Panc1 (cell line): ENCODE measurements around the gene MSI2. TPM values are rescaled to one million over a fixed set of nuclear protein-coding genes. Genes with fewer than 3 reads are reported as not detected.

Experiments
- ATAC-seq: fragments of 200-7000 bp; cut with Tn5 transposase; 2 replicates; pipeline ENCODE4 v1.9.1; 2020; ENCODE audit warnings: mild to moderate bottlenecking, moderate library complexity
- BruUV-seq: library from RNA; stranded (reverse); fragments of 400-500 nt; replicated peaks from 2 replicates; lab custom pipeline; 2021; lab: Mats Ljungman, UMichigan
- CTCF ChIA-PET: fragments of 300-600 bp; sonication (Branson Sonifier 250); formaldehyde crosslinking; loops from one replicate; lab custom pipeline; 2022; ENCODE audit warnings: antibody characterized with exemption; lab: Charles Lee
- POLR2A ChIA-PET: fragments of 300-600 bp; sonication (Branson Sonifier 250); formaldehyde crosslinking; loops from one replicate; lab custom pipeline; 2022; ENCODE audit warnings: antibody characterized with exemption; lab: Charles Lee
- DNase-seq: peaks from one replicate; pipeline ENCODE4 v3.0.0-alpha.2; 2010; ENCODE audit warnings: low read depth, low spot score
- H3K27ac ChIP-seq: 2 replicates; pipeline ENCODE4 v1.5.1; 2011; ENCODE audit warnings: mild to moderate bottlenecking, low read length, inconsistent platforms
- H3K27me3 ChIP-seq: fragments of 200-500 bp; sonication (Bioruptor generic); 2 replicates; pipeline ENCODE4 v1.6.0; 2014; ENCODE audit warnings: low read length, inconsistent platforms; ENCODE audit not compliant: control insufficient read depth, insufficient read depth
- H3K36me3 ChIP-seq: fragments of 200-500 bp; sonication (Bioruptor generic); 2 replicates; pipeline ENCODE4 v1.5.1; 2014; ENCODE audit warnings: inconsistent platforms, mild to moderate bottlenecking, low read length, moderate library complexity; ENCODE audit not compliant: control insufficient read depth, insufficient read depth
- H3K4me1 ChIP-seq: 2 replicates; pipeline ENCODE4 v1.5.1; 2011; ENCODE audit warnings: inconsistent platforms, mild to moderate bottlenecking, low read length, moderate library complexity; ENCODE audit not compliant: control insufficient read depth, insufficient read depth
- H3K4me3 ChIP-seq, 2 experiments: 2 replicates each; pipeline ENCODE4 v1.5.1; 2011 to 2012; ENCODE audit warnings: low read depth in 2 of 2, low read length in 2 of 2, mild to moderate bottlenecking in 2 of 2, inconsistent platforms in 1 of 2, moderate library complexity in 1 of 2
- H3K9me3 ChIP-seq: fragments of 200-500 bp; sonication (Bioruptor generic); 2 replicates; pipeline ENCODE4 v1.5.1; 2014; ENCODE audit warnings: low read depth, mild to moderate bottlenecking, inconsistent platforms, low read length, moderate library complexity; ENCODE audit not compliant: control insufficient read depth, insufficient read depth
- POLR2AphosphoS5 ChIP-seq: IDR thresholded peaks from 2 replicates; pipeline ENCODE4 v1.6.1; 2012; ENCODE audit warnings: mild to moderate bottlenecking, low read depth, low read length, moderate library complexity
- SIN3A ChIP-seq: IDR thresholded peaks from 2 replicates; pipeline ENCODE4 v1.6.1; 2012; ENCODE audit warnings: low read depth, mild to moderate bottlenecking, low read length, moderate library complexity, borderline replicate concordance; ENCODE audit not compliant: insufficient read depth
- TCF7L2 ChIP-seq: IDR thresholded peaks from 2 replicates; pipeline ENCODE4 v1.6.1; 2011; ENCODE audit warnings: mild to moderate bottlenecking, low read depth, low read length, inconsistent platforms
- in situ Hi-C: cut with HindIII; loops from 2 replicates; pipeline ENCODE4 v1.10.0; 2016; ENCODE audit warnings: low sequenced_read_pairs, low pct_unique_long_range_greater_than_20kb
- intact Hi-C: fragments of 100-400 bp; cut with micrococcal nuclease; formaldehyde crosslinking; loops from one replicate; pipeline ENCODE4 v1.10.0; 2022; ENCODE audit not compliant: unreplicated experiment
- total RNA-seq: library from RNA; stranded (reverse); gene quantifications from one replicate; pipeline ENCODE4 v1.2.1, GENCODE V29; 2021; ENCODE audit not compliant: unreplicated experiment
- TF ChIP-seq, protein P1 (sequence below), 2 experiments: IDR thresholded peaks; 2 replicates each; pipeline ENCODE4 v1.6.1; 2011 to 2012; ENCODE audit warnings: low read depth in 2 of 2, control low read depth in 1 of 2, low read length in 1 of 2, mild to moderate bottlenecking in 1 of 2, moderate library complexity in 1 of 2; ENCODE audit not compliant: insufficient read depth in 1 of 2
- TF ChIP-seq, protein P2 (sequence below): fragments of 450-650 bp; IDR thresholded peaks from 2 replicates; pipeline ENCODE4 v1.5.1; 2017; ENCODE audit warnings: mild to moderate bottlenecking

Gene MSI2
- total RNA-seq, 1 experiment from 2014 or later, result 38.5 TPM

DNA sequence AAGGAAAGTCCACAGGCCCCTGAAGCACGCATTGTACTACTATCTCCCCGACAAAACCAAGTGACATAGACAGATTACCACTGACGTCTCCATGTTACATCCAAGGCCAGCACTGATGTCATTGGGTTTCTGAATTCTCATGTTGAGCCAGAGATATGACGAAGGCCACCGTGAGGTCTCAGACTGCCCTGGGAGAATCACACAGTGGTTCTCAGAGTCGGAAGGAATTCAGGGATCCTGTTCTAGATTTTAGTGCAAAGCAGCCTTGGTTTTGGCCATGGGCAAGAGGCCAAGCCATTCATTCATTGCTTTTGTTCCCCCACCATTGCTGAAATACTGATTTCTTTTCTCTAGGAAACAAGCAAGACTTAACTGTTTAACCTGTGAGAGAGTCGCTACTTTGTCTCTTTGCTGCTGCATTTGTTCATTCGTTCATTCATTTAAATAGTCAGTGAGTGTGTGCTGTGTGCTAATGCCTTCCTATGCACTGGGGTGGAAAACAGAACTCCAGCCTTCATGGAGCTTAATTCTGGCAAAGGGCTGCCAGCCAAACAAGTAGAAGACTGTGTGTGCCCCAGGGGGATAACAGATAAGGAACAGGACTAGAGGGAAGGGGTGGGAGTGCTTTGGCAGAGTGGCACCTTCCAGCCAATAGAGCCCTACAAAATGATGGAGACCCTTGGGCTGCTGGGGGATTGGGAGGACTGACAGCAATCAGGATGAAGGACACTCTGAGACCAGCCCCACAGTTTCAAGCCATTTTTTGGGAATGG is 222.3 kb downstream of the MSI2 start:
- Histone ChIP-seq H3K4me1 (no peaks in the 10 kb centered on the region), H3K27me3 (no peaks in the 10 kb centered on the region), H3K9me3 (no peaks in the 10 kb centered on the region), H3K4me3 (no peak overlapping the region), H3K27ac (no peak overlapping the region), H3K36me3 (no peaks in the 10 kb centered on the region)
- DNase-seq, result no peak
- TF ChIP-seq, protein P1, sequence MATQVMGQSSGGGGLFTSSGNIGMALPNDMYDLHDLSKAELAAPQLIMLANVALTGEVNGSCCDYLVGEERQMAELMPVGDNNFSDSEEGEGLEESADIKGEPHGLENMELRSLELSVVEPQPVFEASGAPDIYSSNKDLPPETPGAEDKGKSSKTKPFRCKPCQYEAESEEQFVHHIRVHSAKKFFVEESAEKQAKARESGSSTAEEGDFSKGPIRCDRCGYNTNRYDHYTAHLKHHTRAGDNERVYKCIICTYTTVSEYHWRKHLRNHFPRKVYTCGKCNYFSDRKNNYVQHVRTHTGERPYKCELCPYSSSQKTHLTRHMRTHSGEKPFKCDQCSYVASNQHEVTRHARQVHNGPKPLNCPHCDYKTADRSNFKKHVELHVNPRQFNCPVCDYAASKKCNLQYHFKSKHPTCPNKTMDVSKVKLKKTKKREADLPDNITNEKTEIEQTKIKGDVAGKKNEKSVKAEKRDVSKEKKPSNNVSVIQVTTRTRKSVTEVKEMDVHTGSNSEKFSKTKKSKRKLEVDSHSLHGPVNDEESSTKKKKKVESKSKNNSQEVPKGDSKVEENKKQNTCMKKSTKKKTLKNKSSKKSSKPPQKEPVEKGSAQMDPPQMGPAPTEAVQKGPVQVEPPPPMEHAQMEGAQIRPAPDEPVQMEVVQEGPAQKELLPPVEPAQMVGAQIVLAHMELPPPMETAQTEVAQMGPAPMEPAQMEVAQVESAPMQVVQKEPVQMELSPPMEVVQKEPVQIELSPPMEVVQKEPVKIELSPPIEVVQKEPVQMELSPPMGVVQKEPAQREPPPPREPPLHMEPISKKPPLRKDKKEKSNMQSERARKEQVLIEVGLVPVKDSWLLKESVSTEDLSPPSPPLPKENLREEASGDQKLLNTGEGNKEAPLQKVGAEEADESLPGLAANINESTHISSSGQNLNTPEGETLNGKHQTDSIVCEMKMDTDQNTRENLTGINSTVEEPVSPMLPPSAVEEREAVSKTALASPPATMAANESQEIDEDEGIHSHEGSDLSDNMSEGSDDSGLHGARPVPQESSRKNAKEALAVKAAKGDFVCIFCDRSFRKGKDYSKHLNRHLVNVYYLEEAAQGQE (IDR thresholded peaks at IDR 0.05; ENCODE audit: insufficient read depth in 1 of 2, low read depth in 2 of 2, low read length in 1 of 2), result no peak
- TF ChIP-seq, protein P2, sequence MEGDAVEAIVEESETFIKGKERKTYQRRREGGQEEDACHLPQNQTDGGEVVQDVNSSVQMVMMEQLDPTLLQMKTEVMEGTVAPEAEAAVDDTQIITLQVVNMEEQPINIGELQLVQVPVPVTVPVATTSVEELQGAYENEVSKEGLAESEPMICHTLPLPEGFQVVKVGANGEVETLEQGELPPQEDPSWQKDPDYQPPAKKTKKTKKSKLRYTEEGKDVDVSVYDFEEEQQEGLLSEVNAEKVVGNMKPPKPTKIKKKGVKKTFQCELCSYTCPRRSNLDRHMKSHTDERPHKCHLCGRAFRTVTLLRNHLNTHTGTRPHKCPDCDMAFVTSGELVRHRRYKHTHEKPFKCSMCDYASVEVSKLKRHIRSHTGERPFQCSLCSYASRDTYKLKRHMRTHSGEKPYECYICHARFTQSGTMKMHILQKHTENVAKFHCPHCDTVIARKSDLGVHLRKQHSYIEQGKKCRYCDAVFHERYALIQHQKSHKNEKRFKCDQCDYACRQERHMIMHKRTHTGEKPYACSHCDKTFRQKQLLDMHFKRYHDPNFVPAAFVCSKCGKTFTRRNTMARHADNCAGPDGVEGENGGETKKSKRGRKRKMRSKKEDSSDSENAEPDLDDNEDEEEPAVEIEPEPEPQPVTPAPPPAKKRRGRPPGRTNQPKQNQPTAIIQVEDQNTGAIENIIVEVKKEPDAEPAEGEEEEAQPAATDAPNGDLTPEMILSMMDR, result no peak
- TF ChIP-seq POLR2AphosphoS5 (no peak), TCF7L2 (no peak)
- CTCF ChIA-PET, result no interaction called here
- POLR2A ChIA-PET, result no interaction called here
- ATAC-seq, result no peak
- intact Hi-C loops (no loop called here), in situ Hi-C loops (no loop called here)
- BruUV-seq, result no TSS peak

DNA sequence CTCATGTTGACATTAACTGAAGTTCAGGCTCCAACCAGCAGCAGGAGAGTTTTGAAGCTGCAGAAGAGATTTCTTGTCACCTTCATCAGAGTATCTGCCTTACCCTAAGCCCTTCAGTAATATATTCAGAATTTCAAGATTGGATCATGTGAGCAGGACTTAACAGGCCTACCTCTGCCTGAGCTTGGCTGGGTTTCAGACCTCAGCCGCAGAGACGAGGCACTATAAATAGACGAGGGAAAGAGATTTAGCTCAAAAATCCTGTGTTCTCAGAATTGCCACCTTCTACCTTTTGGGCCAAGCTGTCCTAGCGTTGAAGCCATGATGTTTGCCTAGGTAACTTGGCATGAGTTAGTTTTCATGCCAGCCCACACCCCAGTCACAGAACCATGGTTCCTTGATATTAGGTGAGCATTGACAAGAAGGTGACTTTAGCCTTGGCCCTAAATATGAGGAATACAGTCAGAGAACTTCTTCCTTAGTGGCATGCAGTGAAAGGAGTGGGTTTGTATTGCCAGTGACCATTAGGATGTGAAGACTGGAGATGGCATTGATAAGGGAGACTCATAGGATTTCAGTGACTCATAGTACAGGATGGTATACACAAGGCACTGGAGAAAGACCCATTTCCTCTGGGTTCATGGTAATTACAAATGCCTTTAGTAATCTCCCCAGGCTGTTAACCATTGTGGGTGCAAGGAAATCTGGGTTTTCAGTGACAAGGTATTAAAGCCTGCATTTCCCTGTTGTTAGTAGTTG is 224.3 kb downstream of the MSI2 start:
- BruUV-seq, result no TSS peak
- no peak for TF ChIP-seq SIN3A
- no peak for TF ChIP-seq TCF7L2
- no peak for TF ChIP-seq POLR2AphosphoS5
- TF ChIP-seq, protein P2, result no peak
- TF ChIP-seq, protein P1 (IDR thresholded peaks at IDR 0.05; ENCODE audit: insufficient read depth in 1 of 2, low read depth in 2 of 2, low read length in 1 of 2), result no peak
- no peak overlapping the region for H3K27ac ChIP-seq
- ChIA-PET POLR2A (no interaction called here), CTCF (no interaction called here)
- H3K4me1 ChIP-seq, result no peaks in the 10 kb centered on the region
- H3K36me3 ChIP-seq, result no peaks in the 10 kb centered on the region
- H3K27me3 ChIP-seq, result no peaks in the 10 kb centered on the region
- in situ Hi-C loops (no loop called here), intact Hi-C loops (no loop called here)
- no peaks in the 10 kb centered on the region for H3K9me3 ChIP-seq
- H3K4me3 ChIP-seq, result no peak overlapping the region
- no peak for DNase-seq
- no peak for ATAC-seq
